C4-2B (cell line): Measurements from ENCODE around the gene MAPK8IP1.

Source experiments
- H3K27ac ChIP-seq: fragments of 450-650 bp; 2 replicates; pipeline ENCODE4 v1.5.1; 2017
- ZFX ChIP-seq: fragments of 450-650 bp; IDR thresholded peaks from 2 replicates; pipeline ENCODE4 v1.6.1; 2017
- TF ChIP-seq, protein P1 (sequence below): fragments of 450-650 bp; conservative IDR thresholded peaks from 2 replicates; pipeline ENCODE4 v1.5.1; 2017; ENCODE audit warnings: mild to moderate bottlenecking

Gene MAPK8IP1

DNA sequence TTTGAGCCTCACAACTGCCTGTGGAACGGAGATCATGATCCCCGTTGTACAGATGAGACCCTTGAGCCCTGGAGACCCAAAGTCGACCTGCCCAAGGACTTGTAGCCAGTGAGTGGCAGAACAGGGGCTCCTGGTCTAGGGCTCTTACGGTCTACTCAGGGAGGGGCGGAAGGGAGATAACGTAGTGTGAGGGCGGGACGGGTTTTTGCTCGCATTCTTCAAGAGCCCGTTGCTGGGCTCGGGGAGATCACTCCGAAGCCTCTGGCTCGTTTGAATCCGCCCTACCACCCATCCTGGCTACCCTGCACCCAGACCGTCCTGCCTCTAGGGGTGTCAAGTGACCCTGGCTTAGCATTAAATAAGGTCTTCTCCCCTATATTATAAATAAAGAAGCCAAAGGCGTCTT lies 37.5 kb upstream of the MAPK8IP1 start:
- TF ChIP-seq, protein P1, sequence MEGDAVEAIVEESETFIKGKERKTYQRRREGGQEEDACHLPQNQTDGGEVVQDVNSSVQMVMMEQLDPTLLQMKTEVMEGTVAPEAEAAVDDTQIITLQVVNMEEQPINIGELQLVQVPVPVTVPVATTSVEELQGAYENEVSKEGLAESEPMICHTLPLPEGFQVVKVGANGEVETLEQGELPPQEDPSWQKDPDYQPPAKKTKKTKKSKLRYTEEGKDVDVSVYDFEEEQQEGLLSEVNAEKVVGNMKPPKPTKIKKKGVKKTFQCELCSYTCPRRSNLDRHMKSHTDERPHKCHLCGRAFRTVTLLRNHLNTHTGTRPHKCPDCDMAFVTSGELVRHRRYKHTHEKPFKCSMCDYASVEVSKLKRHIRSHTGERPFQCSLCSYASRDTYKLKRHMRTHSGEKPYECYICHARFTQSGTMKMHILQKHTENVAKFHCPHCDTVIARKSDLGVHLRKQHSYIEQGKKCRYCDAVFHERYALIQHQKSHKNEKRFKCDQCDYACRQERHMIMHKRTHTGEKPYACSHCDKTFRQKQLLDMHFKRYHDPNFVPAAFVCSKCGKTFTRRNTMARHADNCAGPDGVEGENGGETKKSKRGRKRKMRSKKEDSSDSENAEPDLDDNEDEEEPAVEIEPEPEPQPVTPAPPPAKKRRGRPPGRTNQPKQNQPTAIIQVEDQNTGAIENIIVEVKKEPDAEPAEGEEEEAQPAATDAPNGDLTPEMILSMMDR = no peak
- TF ChIP-seq ZFX = no peak
- H3K27ac ChIP-seq = peak overlapping the region; percentile 74

DNA sequence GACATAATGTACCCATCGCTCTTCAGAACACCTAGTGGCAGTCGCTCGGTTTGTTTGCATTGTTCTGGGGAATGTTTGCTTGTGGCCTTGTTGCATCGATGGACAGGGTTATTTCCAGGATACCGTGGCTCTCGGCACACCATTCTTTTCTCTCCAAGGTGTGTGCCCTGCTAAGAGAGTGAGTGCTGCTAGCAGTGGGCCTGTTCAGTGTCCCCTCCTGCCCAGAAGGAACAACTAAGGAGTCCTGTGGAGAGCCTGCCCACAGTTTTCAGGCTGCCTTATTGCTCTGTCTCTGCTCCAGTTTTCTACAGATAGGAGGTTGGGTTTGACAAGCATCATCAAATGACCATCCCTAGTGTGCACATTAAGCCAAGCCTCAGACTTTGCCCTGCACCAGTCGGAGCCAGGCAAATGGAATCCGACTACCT lies 36.8 kb upstream of the MAPK8IP1 start:
- H3K27ac ChIP-seq = peak overlapping the region; percentile 26; the same call in 1 of the 2 replicates
- TF ChIP-seq, protein P1 = no peak
- TF ChIP-seq ZFX = no peak

DNA sequence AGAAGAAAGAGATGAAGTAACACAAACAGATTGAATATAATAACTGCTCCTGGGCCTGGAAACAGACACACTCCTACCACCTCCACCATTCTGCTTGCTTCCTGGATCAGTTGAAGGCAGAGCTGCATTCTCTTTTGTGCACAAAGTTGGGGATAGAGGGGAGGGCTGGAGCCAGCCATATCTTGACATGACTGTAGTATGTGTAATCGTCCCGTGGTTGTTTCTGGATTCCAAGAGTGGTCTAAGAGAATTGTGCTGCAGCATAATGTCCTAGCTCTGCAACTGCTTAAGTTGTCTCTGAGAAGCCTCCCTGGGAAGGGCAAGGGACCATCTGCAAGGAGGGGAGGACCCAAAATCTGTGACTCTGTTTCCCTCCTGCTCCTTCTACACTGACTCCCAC lies 35.0 kb upstream of the MAPK8IP1 start:
- no peak overlapping the region for H3K27ac ChIP-seq
- TF ChIP-seq, protein P1 = no peak
- no peak for TF ChIP-seq ZFX

DNA sequence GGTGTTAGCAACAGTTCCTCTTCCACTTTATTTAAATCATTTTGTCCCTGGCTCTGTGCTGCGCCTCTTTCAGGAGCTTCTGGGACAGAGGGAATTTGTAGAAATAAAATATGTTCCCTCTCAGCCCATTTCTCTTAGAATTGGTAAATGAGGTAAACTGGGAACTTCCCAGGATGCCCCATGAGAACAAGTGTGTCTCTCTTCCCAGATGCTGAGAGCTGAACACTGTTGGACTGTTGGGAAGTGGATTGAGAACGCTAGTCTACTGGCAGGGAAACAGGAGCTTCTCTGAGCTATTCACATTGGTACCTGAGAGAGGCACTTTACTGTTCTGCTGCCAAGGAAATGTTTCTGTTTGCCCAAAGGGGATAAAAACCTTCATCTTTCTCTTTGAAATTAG lies 34.2 kb upstream of the MAPK8IP1 start:
- TF ChIP-seq, protein P1 = no peak
- TF ChIP-seq ZFX = no peak
- no peak overlapping the region for H3K27ac ChIP-seq

DNA sequence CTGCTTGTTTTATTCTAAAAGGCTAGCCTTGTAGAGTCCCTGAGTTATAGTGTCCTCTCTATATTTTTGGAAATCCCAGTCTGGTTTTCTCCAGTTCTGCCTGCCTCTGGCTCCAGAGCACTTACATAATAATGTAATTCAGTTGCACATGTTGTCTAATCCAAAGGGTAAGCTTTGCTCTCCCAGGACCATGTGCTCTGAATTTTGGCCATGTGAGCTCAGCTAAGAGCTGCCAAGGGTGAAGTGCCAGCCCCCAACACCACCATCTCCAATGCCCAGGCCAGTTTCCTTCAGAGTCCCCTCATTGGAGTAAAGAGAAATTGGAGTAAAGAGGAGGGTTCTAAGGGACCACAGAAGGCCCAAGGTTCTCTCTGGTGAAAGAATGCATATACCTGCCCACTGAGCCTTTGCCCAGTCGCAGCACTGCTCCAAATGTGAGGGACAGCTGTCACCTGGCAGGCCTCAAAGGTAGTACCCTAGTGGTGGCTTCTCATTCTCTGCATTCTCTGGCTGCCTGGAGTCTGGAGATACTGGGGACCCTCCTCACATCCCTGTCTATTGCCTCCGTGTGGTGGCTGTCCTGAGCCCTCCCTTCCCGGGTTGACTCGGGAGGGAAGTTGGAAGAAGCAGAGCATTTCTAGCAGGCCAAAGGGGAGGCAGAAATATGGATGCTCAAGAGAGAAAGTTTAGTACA lies 33.3 kb upstream of the MAPK8IP1 start:
- H3K27ac ChIP-seq = no peak overlapping the region

DNA sequence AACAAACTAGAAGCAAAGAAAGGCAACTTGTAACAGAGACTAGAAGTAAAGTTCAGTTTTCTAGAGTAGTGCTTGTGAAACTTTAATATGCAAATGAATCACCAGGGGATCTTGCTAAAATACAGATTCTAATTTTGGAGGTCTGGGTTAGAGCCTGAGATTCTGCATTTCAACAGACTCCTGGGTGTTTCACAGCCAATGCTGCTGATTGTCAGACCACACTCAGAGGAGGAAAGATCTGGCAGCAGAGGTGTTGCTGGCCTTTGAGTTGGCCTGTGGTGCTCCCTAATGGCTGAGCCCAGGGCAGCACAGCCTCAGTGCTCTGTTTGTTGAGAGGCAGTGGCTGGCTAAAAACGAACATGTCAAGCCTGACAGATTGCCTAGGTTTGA lies 32.7 kb upstream of the MAPK8IP1 start:
- no peak overlapping the region for H3K27ac ChIP-seq
- TF ChIP-seq, protein P1 = no peak
- no peak for TF ChIP-seq ZFX

More for the DNA sequence above, 33.3 kb upstream of the MAPK8IP1 start:
- TF ChIP-seq, protein P1 = no peak
- no peak for TF ChIP-seq ZFX

DNA sequence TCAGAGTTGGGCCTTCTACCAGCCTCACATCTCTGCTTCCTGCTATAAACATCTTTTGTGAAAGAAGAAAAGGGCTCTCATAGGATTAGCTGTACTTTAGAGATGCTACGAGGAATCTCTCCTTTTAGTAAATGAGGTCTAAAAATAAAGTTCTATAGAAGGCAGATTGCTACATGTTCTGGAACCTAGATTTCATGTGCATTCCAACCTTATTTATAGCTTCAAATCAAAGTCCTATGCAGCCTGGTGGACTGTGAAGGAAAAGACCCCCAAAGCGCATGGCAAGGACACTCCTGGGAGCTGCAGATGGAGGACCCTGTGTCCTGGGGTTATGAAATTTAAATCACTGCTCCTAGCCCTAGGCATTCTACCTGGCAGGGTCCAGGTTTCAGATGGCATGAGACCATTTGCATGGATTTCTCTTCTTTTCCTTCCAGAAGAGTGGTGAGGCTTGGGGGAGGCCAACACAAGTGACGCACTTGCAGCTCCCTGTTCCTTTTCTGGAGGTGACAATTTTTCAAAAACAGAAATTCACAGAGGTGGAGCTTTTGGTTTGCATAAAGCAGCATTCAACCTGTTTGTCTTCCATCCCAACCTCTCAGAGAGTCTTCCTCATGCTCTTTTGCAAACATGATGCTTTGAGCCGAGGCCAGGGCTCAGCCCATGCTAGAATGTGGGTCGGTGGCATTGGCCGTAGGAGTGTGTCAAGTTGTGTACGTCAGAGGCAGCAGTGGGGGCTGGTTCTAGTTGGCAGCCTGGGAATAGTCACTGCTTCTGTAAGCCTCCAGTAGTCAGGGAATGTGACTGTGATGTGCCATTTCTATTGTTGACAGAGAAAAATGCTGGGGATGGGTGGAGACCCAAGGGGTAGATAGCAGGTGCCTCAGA lies 31.9 kb upstream of the MAPK8IP1 start:
- TF ChIP-seq, protein P1 = no peak
- no peak for TF ChIP-seq ZFX
- no peak overlapping the region for H3K27ac ChIP-seq
